ENCODE results near the gene RBM23. TPM values are rescaled to one million over a fixed set of nuclear protein-coding genes. Genes with fewer than 3 reads are reported as not detected.

The RBM23 gene
- total and polyA plus RNA-seq, 2 of the 8 experiments (the other 6 are each of a cell fraction or from before 2014, with no cell fraction given) = 41.2 to 43.3 TPM

- H3K23me2 ChIP-seq (ENCODE audit: low read depth, low read length) = peaks cover 5% of the 10 kb centered on the region
- H3K56ac ChIP-seq (replicated peaks; ENCODE audit: insufficient read length, low read depth, low read length) = no peak overlapping the region
- H2BK120ac ChIP-seq (replicated peaks; ENCODE audit: low read depth, low read length) = no peak overlapping the region
- ChIA-PET CTCF (ENCODE audit: partially characterized antibody) (interaction anchor here (0.6 to 5.4 kb wide), 15 partner anchors 8 to 485 kb away, joined by 3 to 43 read pairs (median 5); partner anchors contain the start of gene PRMT5), POLR2A (ENCODE audit: partially characterized antibody) (interaction anchor here (0.5 to 11.4 kb wide), 20 partner anchors 10 to 358 kb away, joined by 3 to 115 read pairs (median 4); partner anchors contain the start of genes ABHD4, AJUBA, OXA1L and PRMT5)
- H3K18ac ChIP-seq (ENCODE audit: extremely low read depth, low read length) = no peak overlapping the region
- H3K4me1 ChIP-seq (replicated peaks in 1 of 4; ENCODE audit: control insufficient read depth in 3 of 4, insufficient read depth in 4 of 4, low read length in 3 of 4) = peaks cover 2 to 4% (median 2%) of the 10 kb centered on the region in 4 experiments; a peak in 5 of 7 replicates
- H3K23ac ChIP-seq (ENCODE audit: insufficient read length) = no peak overlapping the region
- FAIRE-seq (no peak), DNase-seq (ENCODE audit: low read depth in 1 of 2, low spot score in 2 of 2) (no peak)
- no peak overlapping the region for H3K14ac ChIP-seq (ENCODE audit: insufficient read length)
- H3K27me3 ChIP-seq (replicated peaks in 1 of 4; ENCODE audit: control insufficient read depth in 3 of 4, extremely low read depth in 1 of 4, insufficient read depth in 3 of 4, low read length in 3 of 4) = no peaks in the 10 kb centered on the region
- H2AK5ac ChIP-seq (ENCODE audit: low read depth, low read length) = no peak overlapping the region
- H2BK20ac ChIP-seq (ENCODE audit: low read length) = no peak overlapping the region
- H4K20me1 ChIP-seq (replicated peaks in 1 of 2; ENCODE audit: control insufficient read depth in 1 of 2, insufficient read depth in 2 of 2, low read length in 2 of 2) = no peaks in the 10 kb centered on the region
- H4K5ac ChIP-seq (ENCODE audit: insufficient read length, low read depth, low read length) = no peak overlapping the region
- H3K9ac ChIP-seq (replicated peaks in 1 of 4; ENCODE audit: extremely low read depth in 1 of 4, low read depth in 3 of 4, low read length in 3 of 4) = peak overlapping the region; percentile 82 to 94 (median 91)
- 46% methylated on average over 19 of the region's 19 CpGs; no CpG with 5 or more reads in 1 of the 2 experiments for WGBS, 2 experiments (ENCODE audit: extremely low coverage in 1 of 2, insufficient coverage in 1 of 2, insufficient read length in 1 of 2, insufficient replicate concordance in 2 of 2, low coverage in 1 of 2, low lambda C conversion rate in 2 of 2, missing lambda C conversion rate in 1 of 2)
- H2BK12ac ChIP-seq (ENCODE audit: low read depth, low read length) = no peak overlapping the region; the same call in 1 of the 2 replicates
- 0 out of 4 replicates have a peak, but pooled peaks cover 0 to 4% of the 10 kb centered on the region in 2 experiments for H3K79me2 ChIP-seq (ENCODE audit: control insufficient read depth in 1 of 2, insufficient read depth in 2 of 2, low read length in 2 of 2)
- no peak overlapping the region; the same call in 1 of the 2 replicates for H4K8ac ChIP-seq (ENCODE audit: extremely low read depth, insufficient read depth, low read length)
- H3K4me3 ChIP-seq (ENCODE audit: extremely low read depth in 1 of 4, insufficient read depth in 2 of 4, low read depth in 3 of 4, low read length in 4 of 4) = peak overlapping the region; percentile 71 to 88 (median 84)
- 0 out of 2 replicates have a peak overlapping the region, but pooled peaks have one; percentile 89 for H3K27ac ChIP-seq (ENCODE audit: low read depth, low read length)
- peak overlapping the region; percentile 83 to 84 for H3K4me2 ChIP-seq (ENCODE audit: insufficient read depth in 1 of 2, low read depth in 2 of 2, low read length in 2 of 2)
- no peak overlapping the region for H3K4ac ChIP-seq (replicated peaks; ENCODE audit: insufficient read length, low read depth, low read length)
- no peaks in the 10 kb centered on the region for H3K79me1 ChIP-seq (ENCODE audit: low read depth, low read length)
- no peak overlapping the region for H2BK5ac ChIP-seq (ENCODE audit: low read depth, low read length)
- H4K91ac ChIP-seq (replicated peaks; ENCODE audit: insufficient read length, low read length) = no peak overlapping the region
- H3K9me3 ChIP-seq (ENCODE audit: insufficient read depth in 2 of 2, low read depth in 1 of 2, low read length in 1 of 2) = no peaks in the 10 kb centered on the region
- H2BK15ac ChIP-seq (ENCODE audit: low read length) = no peak overlapping the region
- peak overlapping the region; percentile 77 for H2AFZ ChIP-seq (ENCODE audit: low read length)
- H3K36me3 ChIP-seq (ENCODE audit: control insufficient read depth in 2 of 4, insufficient read depth in 4 of 4, low read length in 3 of 4) = peaks cover 0 to 27% (median 4%) of the 10 kb centered on the region in 4 experiments; a peak in 5 of 8 replicates
- TF ChIP-seq RAD21 (IDR thresholded peaks at IDR 0.05 in 1 of 2, conservative IDR thresholded peaks at IDR 0.05 in 1 of 2; ENCODE audit: low read depth in 2 of 2, low read length in 2 of 2) (no peak), TCF12 (IDR thresholded peaks at IDR 0.05; ENCODE audit: low read depth, low read length) (no peak), KDM5A (IDR thresholded peaks at IDR 0.05; ENCODE audit: low read length) (no peak), CEBPB (IDR thresholded peaks at IDR 0.05; ENCODE audit: low read depth, low read length) (no peak), CBX5 (IDR thresholded peaks at IDR 0.05; ENCODE audit: low read depth, low read length) (no peak), RNF2 (IDR thresholded peaks at IDR 0.05; ENCODE audit: borderline replicate concordance, low read depth, low read length, missing control alignments, poor library complexity, severe bottlenecking) (no peak), TAF1 (IDR thresholded peaks at IDR 0.05; ENCODE audit: low read depth, low read length) (no peak), CBX8 (IDR thresholded peaks at IDR 0.05; ENCODE audit: borderline replicate concordance, low read depth, low read length) (no peak), CTBP2 (IDR thresholded peaks at IDR 0.05; ENCODE audit: borderline replicate concordance, insufficient read depth, insufficient read length, low read length) (no peak), CREB1 (IDR thresholded peaks at IDR 0.05) (no peak), ASH2L (IDR thresholded peaks at IDR 0.05; ENCODE audit: low read length) (no peak)
These were observed 37.0 kb upstream of the RBM23 start for GRCh38 chr14:22955702-22956569.
